Effector memory CD4-positive, alpha-beta T cell (primary cell): ENCODE measurements around the gene POLE4.

Experiments
- DNase-seq, 3 donors: peaks; one replicate each; pipeline ENCODE4 v3.0.0-alpha.2; 2020
- H3K27ac ChIP-seq: 2 replicates; pipeline ENCODE4 v1.7.0; 2013; ENCODE audit warnings: mild to moderate bottlenecking, low read length, moderate library complexity; ENCODE audit not compliant: insufficient read depth, poor library complexity, severe bottlenecking
- H3K27me3 ChIP-seq: replicated peaks from 2 replicates; pipeline ENCODE4 v1.7.0; 2013; ENCODE audit warnings: mild to moderate bottlenecking, low read length; ENCODE audit not compliant: insufficient read depth, control insufficient read depth, poor library complexity, severe bottlenecking
- H3K36me3 ChIP-seq: 2 replicates; pipeline ENCODE4 v1.7.0; 2013; ENCODE audit warnings: mild to moderate bottlenecking, low read length, moderate library complexity; ENCODE audit not compliant: control insufficient read depth, insufficient read depth
- H3K4me1 ChIP-seq: 2 replicates; pipeline ENCODE4 v1.7.0; 2013; ENCODE audit warnings: low read length, mild to moderate bottlenecking; ENCODE audit not compliant: control insufficient read depth, insufficient read depth, poor library complexity, severe bottlenecking
- H3K4me3 ChIP-seq: 2 replicates; pipeline ENCODE4 v1.7.0; 2013; ENCODE audit warnings: low read length, low read depth, mild to moderate bottlenecking; ENCODE audit not compliant: insufficient read depth, poor library complexity, severe bottlenecking
- H3K9me3 ChIP-seq: 2 replicates; pipeline ENCODE4 v1.7.0; 2013; ENCODE audit warnings: mild to moderate bottlenecking, low read length, moderate library complexity; ENCODE audit not compliant: control insufficient read depth

POLE4 gene

GRCh38 chr2:74922592-74923227 lies 35.7 kb upstream of the POLE4 start:
- no peak for DNase-seq

GRCh38 chr2:74924463-74925265 lies 33.8 kb upstream of the POLE4 start:
- Histone ChIP-seq H3K4me3 (no peak overlapping the region), H3K27ac (no peak overlapping the region), H3K9me3 (no peaks in the 10 kb centered on the region), H3K36me3 (no peaks in the 10 kb centered on the region), H3K27me3 (no peaks in the 10 kb centered on the region), H3K4me1 (no peaks in the 10 kb centered on the region)
- no peak for DNase-seq

More at GRCh38 chr2:74922592-74923227, 35.7 kb upstream of the POLE4 start:
- Histone ChIP-seq H3K27me3 (no peaks in the 10 kb centered on the region), H3K9me3 (no peaks in the 10 kb centered on the region), H3K4me3 (no peak overlapping the region), H3K27ac (no peak overlapping the region), H3K36me3 (no peaks in the 10 kb centered on the region), H3K4me1 (no peaks in the 10 kb centered on the region)

- H3K9me3 ChIP-seq = no peaks in the 10 kb centered on the region
- H3K27ac ChIP-seq = no peak overlapping the region
- H3K27me3 ChIP-seq = no peaks in the 10 kb centered on the region
- no peak overlapping the region for H3K4me3 ChIP-seq
- H3K36me3 ChIP-seq = no peaks in the 10 kb centered on the region
- no peaks in the 10 kb centered on the region for H3K4me1 ChIP-seq
- no peak for DNase-seq
Measured at GRCh38 chr2:74925361-74925786, 33.1 kb upstream of the POLE4 start.

- no peaks in the 10 kb centered on the region for H3K36me3 ChIP-seq
Measured at GRCh38 chr2:74927621-74928020, 30.8 kb upstream of the POLE4 start.

GRCh38 chr2:74930811-74931486 lies 27.5 kb upstream of the POLE4 start:
- DNase-seq = no peak
- H3K4me1 ChIP-seq = no peaks in the 10 kb centered on the region
- no peaks in the 10 kb centered on the region for H3K36me3 ChIP-seq
- H3K27me3 ChIP-seq = no peaks in the 10 kb centered on the region
- H3K27ac ChIP-seq = no peak overlapping the region
- H3K9me3 ChIP-seq = no peaks in the 10 kb centered on the region
- no peak overlapping the region for H3K4me3 ChIP-seq

More at GRCh38 chr2:74927621-74928020, 30.8 kb upstream of the POLE4 start:
- no peak overlapping the region for H3K27ac ChIP-seq
- DNase-seq = no peak
- H3K9me3 ChIP-seq = no peaks in the 10 kb centered on the region
- no peaks in the 10 kb centered on the region for H3K4me1 ChIP-seq
- H3K27me3 ChIP-seq = no peaks in the 10 kb centered on the region
- no peak overlapping the region for H3K4me3 ChIP-seq

GRCh38 chr2:74931940-74932339 lies 26.5 kb upstream of the POLE4 start:
- no peaks in the 10 kb centered on the region for H3K27me3 ChIP-seq
- H3K4me3 ChIP-seq = no peak overlapping the region
- no peak for DNase-seq
- no peak overlapping the region for H3K27ac ChIP-seq
- H3K36me3 ChIP-seq = no peaks in the 10 kb centered on the region
- no peaks in the 10 kb centered on the region for H3K9me3 ChIP-seq
- no peaks in the 10 kb centered on the region for H3K4me1 ChIP-seq

- H3K9me3 ChIP-seq = no peaks in the 10 kb centered on the region
- no peaks in the 10 kb centered on the region for H3K36me3 ChIP-seq
- no peak for DNase-seq
- no peak overlapping the region for H3K4me3 ChIP-seq
- H3K27ac ChIP-seq = no peak overlapping the region
- H3K4me1 ChIP-seq = no peaks in the 10 kb centered on the region
- no peaks in the 10 kb centered on the region for H3K27me3 ChIP-seq
Measured at GRCh38 chr2:74935975-74936391, 22.5 kb upstream of the POLE4 start.

GRCh38 chr2:74937221-74937880 lies 21.1 kb upstream of the POLE4 start:
- no peak for DNase-seq
- H3K27ac ChIP-seq = no peak overlapping the region
- no peak overlapping the region for H3K4me3 ChIP-seq
- H3K36me3 ChIP-seq = no peaks in the 10 kb centered on the region
- no peaks in the 10 kb centered on the region for H3K27me3 ChIP-seq
- H3K9me3 ChIP-seq = no peaks in the 10 kb centered on the region
- H3K4me1 ChIP-seq = no peaks in the 10 kb centered on the region

GRCh38 chr2:74938264-74938663 lies 20.2 kb upstream of the POLE4 start:
- Histone ChIP-seq H3K9me3 (no peaks in the 10 kb centered on the region), H3K4me3 (no peak overlapping the region), H3K36me3 (no peaks in the 10 kb centered on the region), H3K27ac (no peak overlapping the region), H3K27me3 (no peaks in the 10 kb centered on the region), H3K4me1 (no peaks in the 10 kb centered on the region)
- no peak for DNase-seq
